Measurements from ENCODE around the gene TPBGL. TPM values are rescaled to one million over a fixed set of nuclear protein-coding genes. Genes with fewer than 3 reads are reported as not detected.
A peak's percentile ranks its signal among the peaks of the same experiment; 100 is the strongest.

The TPBGL gene
- total RNA-seq, 1 donor from 2014 or later = 2.3 TPM

GRCh38 chr11:75236062-75236461 lies 4.5 kb upstream of the TPBGL start:
- H3K9me3 Mint-ChIP-seq (ENCODE audit: unreplicated experiment) = peaks cover 7% of the 10 kb centered on the region

GRCh38 chr11:75237050-75237449 lies 3.5 kb upstream of the TPBGL start:
- Mint-ChIP-seq H3K4me3 (ENCODE audit: unreplicated experiment) (no peak overlapping the region), H3K4me1 (ENCODE audit: low read depth, unreplicated experiment) (peaks cover 26% of the 10 kb centered on the region), H3K36me3 (ENCODE audit: unreplicated experiment) (peaks cover 12% of the 10 kb centered on the region), H3K27ac (ENCODE audit: unreplicated experiment) (no peak overlapping the region), H3K9me3 (ENCODE audit: unreplicated experiment) (peaks cover 8% of the 10 kb centered on the region), H3K27me3 (ENCODE audit: unreplicated experiment) (peaks cover 15% of the 10 kb centered on the region)
- TF ChIP-seq CTCF (IDR thresholded peaks at IDR 0.05; ENCODE audit: partially characterized antibody, unreplicated experiment) = no peak
- no peak for DNase-seq

More at GRCh38 chr11:75236062-75236461, 4.5 kb upstream of the TPBGL start:
- H3K4me3 Mint-ChIP-seq (ENCODE audit: unreplicated experiment) = peak overlapping the region; percentile 70
- peaks cover 15% of the 10 kb centered on the region for H3K27me3 Mint-ChIP-seq (ENCODE audit: unreplicated experiment)
- H3K27ac Mint-ChIP-seq (ENCODE audit: unreplicated experiment) = peak overlapping the region; percentile 93
- peaks cover 29% of the 10 kb centered on the region for H3K4me1 Mint-ChIP-seq (ENCODE audit: low read depth, unreplicated experiment)
- TF ChIP-seq CTCF (IDR thresholded peaks at IDR 0.05; ENCODE audit: partially characterized antibody, unreplicated experiment) = no peak
- peak; percentile 65 for DNase-seq
- peaks cover 12% of the 10 kb centered on the region for H3K36me3 Mint-ChIP-seq (ENCODE audit: unreplicated experiment)

GRCh38 chr11:75238595-75239440 lies 1.8 kb upstream of the TPBGL start:
- Mint-ChIP-seq H3K27ac (ENCODE audit: unreplicated experiment) (peak overlapping the region; percentile 44), H3K9me3 (ENCODE audit: unreplicated experiment) (peaks cover 9% of the 10 kb centered on the region), H3K36me3 (ENCODE audit: unreplicated experiment) (peaks cover 7% of the 10 kb centered on the region), H3K27me3 (ENCODE audit: unreplicated experiment) (peaks cover 28% of the 10 kb centered on the region), H3K4me1 (ENCODE audit: low read depth, unreplicated experiment) (peaks cover 26% of the 10 kb centered on the region), H3K4me3 (ENCODE audit: unreplicated experiment) (peak overlapping the region; percentile 78)
- no peak for DNase-seq
- TF ChIP-seq CTCF (IDR thresholded peaks at IDR 0.05; ENCODE audit: partially characterized antibody, unreplicated experiment) = no peak

- Mint-ChIP-seq H3K27ac (ENCODE audit: unreplicated experiment) (peak overlapping the region; percentile 44), H3K36me3 (ENCODE audit: unreplicated experiment) (no peaks in the 10 kb centered on the region), H3K27me3 (ENCODE audit: unreplicated experiment) (peaks cover 28% of the 10 kb centered on the region), H3K9me3 (ENCODE audit: unreplicated experiment) (peaks cover 8% of the 10 kb centered on the region), H3K4me3 (ENCODE audit: unreplicated experiment) (peak overlapping the region; percentile 78), H3K4me1 (ENCODE audit: low read depth, unreplicated experiment) (peaks cover 26% of the 10 kb centered on the region)
- no peak for TF ChIP-seq CTCF (IDR thresholded peaks at IDR 0.05; ENCODE audit: partially characterized antibody, unreplicated experiment)
- peak; percentile 15 for DNase-seq
Measured at GRCh38 chr11:75239531-75240290, 863 bp upstream of the TPBGL start.

Data from glutamatergic neuron (in vitro differentiated cells).